Measurements from ENCODE around the gene CCNG2. TPM values are rescaled to one million over a fixed set of nuclear protein-coding genes. Genes with fewer than 3 reads are reported as not detected.

Gene CCNG2
- total and polyA plus RNA-seq, 10 of the 15 experiments (the other 5 are each of a cell fraction or from before 2014, with no cell fraction given), result 1.9 to 70.6 (median 5.9) TPM

DNA sequence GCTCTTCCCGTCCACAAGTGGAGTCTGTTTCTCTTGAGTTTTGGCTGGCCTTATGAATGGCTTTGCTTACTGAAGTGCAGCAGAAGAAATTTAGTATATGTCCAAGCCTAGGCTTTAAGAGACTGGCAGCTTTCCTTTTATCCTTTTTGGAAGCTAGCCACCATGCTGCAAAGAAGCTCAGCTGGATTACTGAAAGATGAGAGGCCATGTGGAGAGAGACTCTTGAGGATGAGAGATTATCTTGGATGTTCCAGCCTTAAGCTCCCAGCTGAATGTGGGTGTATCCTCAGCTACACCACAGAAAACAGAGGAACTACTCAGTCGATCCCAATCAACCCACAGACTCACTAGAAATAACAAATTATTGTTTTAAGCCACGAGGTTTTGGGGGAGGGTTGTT, 12.5 kb downstream of the CCNG2 start (continued):
- TF ChIP-seq EGR1 (IDR thresholded peaks at IDR 0.05; ENCODE audit: borderline replicate concordance in 1 of 2, low read depth in 2 of 2, low read length in 2 of 2) (no peak), RFX5 (IDR thresholded peaks at IDR 0.05; ENCODE audit: low read depth, low read length) (no peak), SMC3 (IDR thresholded peaks at IDR 0.05; ENCODE audit: borderline replicate concordance, low read length) (no peak), BHLHE40 (IDR thresholded peaks at IDR 0.05; ENCODE audit: borderline replicate concordance in 1 of 2, low read depth in 2 of 2, low read length in 1 of 2) (no peak), TCF7 (IDR thresholded peaks at IDR 0.05; ENCODE audit: borderline replicate concordance) (no peak), ZNF622 (IDR thresholded peaks at IDR 0.05) (no peak)

- intact Hi-C loops (cut with micrococcal nuclease; ENCODE audit: unreplicated experiment) (no loop called here), in situ Hi-C loops (cut with MboI) (no loop called here)
- no TSS peak for BruUV-seq (replicated peaks)
- no peak for ATAC-seq
- CTCF ChIA-PET, result interaction anchor here (0.6 to 2.2 kb wide), 2 partner anchors 32 to 50 kb away, joined by 3 to 8 read pairs; no protein-coding TSS in a partner anchor
- no peaks in the 10 kb centered on the region for H3K27me3 ChIP-seq (replicated peaks in 1 of 2; ENCODE audit: control insufficient read depth in 2 of 2, insufficient read depth in 2 of 2, low read length in 1 of 2)
- RAD21 ChIA-PET (ENCODE audit: unreplicated experiment), result no interaction called here
- no peaks in the 10 kb centered on the region for H3K9me3 ChIP-seq (replicated peaks; ENCODE audit: control insufficient read depth, insufficient read depth, low read length)
- no peaks in the 10 kb centered on the region for H3K4me1 ChIP-seq (ENCODE audit: control insufficient read depth, insufficient read depth, low read length)
- no peak overlapping the region for H2AFZ ChIP-seq (ENCODE audit: control insufficient read depth, low read depth, low read length)
- H4K20me1 ChIP-seq (ENCODE audit: control insufficient read depth, insufficient read depth), result no peaks in the 10 kb centered on the region
- FAIRE-seq, result no peak
- no peak overlapping the region for H3K27ac ChIP-seq (ENCODE audit: control insufficient read depth, insufficient read depth)
- POLR2A ChIA-PET, result no interaction called here
- SMC1A ChIA-PET (ENCODE audit: uncharacterized antibody, unreplicated experiment), result interaction anchor here (1.3 kb wide), 1 partner anchor 12 kb away, joined by 3 read pairs; no protein-coding TSS in a partner anchor
- H3K4me3 ChIP-seq, result no peak overlapping the region
- TF ChIP-seq RCOR1 (conservative IDR thresholded peaks at IDR 0.05; ENCODE audit: low read depth, low read length), result no peak
- TF ChIP-seq SMAD1 (IDR thresholded peaks at IDR 0.05; ENCODE audit: low read depth, partially characterized antibody), result no peak
- no peak for TF ChIP-seq NR2C1 (IDR thresholded peaks at IDR 0.05)
- no peak for TF ChIP-seq ZBTB4 (CRISPR knock-in tag; IDR thresholded peaks at IDR 0.05)
- H3K36me3 ChIP-seq (ENCODE audit: control insufficient read depth in 2 of 2, insufficient read depth in 2 of 2, low read length in 1 of 2), result peaks cover 0 to 16% of the 10 kb centered on the region in 2 experiments; a peak in 2 of 4 replicates
- DNase-seq (ENCODE audit: low read depth, low spot score), result no peak
- H3K9ac ChIP-seq (ENCODE audit: control insufficient read depth, insufficient read depth, low read length), result no peak overlapping the region
- H3K4me2 ChIP-seq (ENCODE audit: control insufficient read depth, insufficient read depth), result no peak overlapping the region
- WGBS (ENCODE audit: insufficient coverage, insufficient replicate concordance, low lambda C conversion rate, missing lambda C conversion rate), result 73% methylated on average over 4 of the region's 4 CpGs
- H3K79me2 ChIP-seq (ENCODE audit: control insufficient read depth, insufficient read depth, low read length), result no peaks in the 10 kb centered on the region
Observed at GRCh38 chr4:77170926-77171325, 13.9 kb downstream of the CCNG2 start.

Measured in GM12878 (cell line).